WTC11 (cell line): ENCODE measurements around the gene OST4. TPM values are rescaled to one million over a fixed set of nuclear protein-coding genes. Genes with fewer than 3 reads are reported as not detected.
A peak's percentile ranks its signal among the peaks of the same experiment; 100 is the strongest.

ENCODE experiments used
- ATAC-seq: fragments of 200-7000 bp; cut with Tn5 transposase; 2 replicates; pipeline ENCODE4 v1.10.0; 2021; ENCODE audit warnings: mild to moderate bottlenecking, moderate library complexity
- CTCF ChIA-PET: fragments of 300-600 bp; sonication (Branson Sonifier 250); formaldehyde crosslinking; loops from one replicate; lab custom pipeline; 2021; ENCODE audit warnings: antibody characterized with exemption; lab: Charles Lee
- POLR2A ChIA-PET: fragments of 350-600 bp; sonication (Branson Sonifier 250); formaldehyde crosslinking; loops from one replicate; lab custom pipeline; 2021; ENCODE audit warnings: antibody characterized with exemption; lab: Charles Lee
- DNase-seq: peaks from one replicate; pipeline ENCODE4 v3.0.0; 2021; ENCODE audit warnings: low spot score
- H3K27ac Mint-ChIP-seq: 2 replicates; pipeline ENCODE4 v1.8.0; 2021; ENCODE audit warnings: mixed read lengths
- H3K27me3 Mint-ChIP-seq: 2 replicates; pipeline ENCODE4 v1.8.0; 2021; ENCODE audit warnings: low read depth, mild to moderate bottlenecking, moderate library complexity, mixed read lengths
- H3K36me3 Mint-ChIP-seq: 2 replicates; pipeline ENCODE4 v1.8.0; 2021; ENCODE audit warnings: mixed read lengths
- H3K4me1 Mint-ChIP-seq: 2 replicates; pipeline ENCODE4 v1.8.0; 2022; ENCODE audit warnings: mixed read lengths
- H3K4me3 Mint-ChIP-seq: 2 replicates; pipeline ENCODE4 v1.8.0; 2021; ENCODE audit warnings: mild to moderate bottlenecking, moderate library complexity, mixed read lengths
- H3K9me3 Mint-ChIP-seq: 2 replicates; pipeline ENCODE4 v1.8.0; 2021; ENCODE audit warnings: mixed read lengths
- ATF3 ChIP-seq: sonication (generic); formaldehyde crosslinking; conservative IDR thresholded peaks from 2 replicates; pipeline ENCODE4 v1.8.1; 2022; ENCODE audit warnings: mild to moderate bottlenecking, missing genetic modification reagents
- E2F1 ChIP-seq: sonication (generic); formaldehyde crosslinking; IDR thresholded peaks from 2 replicates; pipeline ENCODE4 v1.8.0; 2022; ENCODE audit warnings: mild to moderate bottlenecking, missing genetic modification reagents
- EMX1 ChIP-seq: fragments of 250-450 bp; sonication (Bioruptor Pico); IDR thresholded peaks from 2 replicates; pipeline ENCODE4 v1.8.0; 2021; ENCODE audit warnings: mild to moderate bottlenecking
- HMGXB4 ChIP-seq: sonication (generic); formaldehyde crosslinking; IDR thresholded peaks from 2 replicates; pipeline ENCODE4 v1.8.1; 2023; ENCODE audit warnings: mild to moderate bottlenecking, moderate library complexity, missing genetic modification reagents
- MYBL2 ChIP-seq: sonication (generic); formaldehyde crosslinking; IDR thresholded peaks from 2 replicates; pipeline ENCODE4 v1.8.1; 2023; ENCODE audit warnings: mild to moderate bottlenecking, moderate library complexity, missing genetic modification reagents
- NFYB ChIP-seq: sonication (generic); formaldehyde crosslinking; conservative IDR thresholded peaks from 2 replicates; pipeline ENCODE4 v1.8.0; 2022; ENCODE audit warnings: low read depth, missing genetic modification reagents
- NR2C2 ChIP-seq: sonication (generic); formaldehyde crosslinking; IDR thresholded peaks from 2 replicates; pipeline ENCODE4 v1.8.0; 2022; ENCODE audit warnings: mild to moderate bottlenecking, missing genetic modification reagents
- PRRX2 ChIP-seq: fragments of 250-450 bp; sonication (Bioruptor Pico); IDR thresholded peaks from 2 replicates; pipeline ENCODE4 v1.8.0; 2021; ENCODE audit warnings: mild to moderate bottlenecking
- SMAD4 ChIP-seq: sonication (generic); formaldehyde crosslinking; IDR thresholded peaks from 2 replicates; pipeline ENCODE4 v1.8.0; 2022; ENCODE audit warnings: mild to moderate bottlenecking, missing genetic modification reagents
- TEAD1 ChIP-seq: sonication (generic); formaldehyde crosslinking; IDR thresholded peaks from 2 replicates; pipeline ENCODE4 v1.8.0; 2022; ENCODE audit warnings: mild to moderate bottlenecking, missing genetic modification reagents
- ZBTB21 ChIP-seq: sonication (generic); formaldehyde crosslinking; IDR thresholded peaks from 2 replicates; pipeline ENCODE4 v1.8.1; 2023; ENCODE audit warnings: mild to moderate bottlenecking, missing genetic modification reagents, borderline replicate concordance
- ZNF232 ChIP-seq: sonication (generic); formaldehyde crosslinking; IDR thresholded peaks from 2 replicates; pipeline ENCODE4 v1.8.0; 2022; ENCODE audit warnings: mild to moderate bottlenecking, missing genetic modification reagents
- ZNF263 ChIP-seq: sonication (generic); formaldehyde crosslinking; IDR thresholded peaks from 2 replicates; pipeline ENCODE4 v1.8.1; 2022; ENCODE audit warnings: low read depth, mild to moderate bottlenecking, moderate library complexity, missing genetic modification reagents
- total RNA-seq: library from RNA; stranded (reverse); gene quantifications from 3 replicates; pipeline ENCODE4 v1.2.3, GENCODE V29; 2021
- TF ChIP-seq, protein P1 (sequence below): sonication (generic); formaldehyde crosslinking; IDR thresholded peaks from 2 replicates; pipeline ENCODE4 v1.8.1; 2023; ENCODE audit warnings: mild to moderate bottlenecking, missing genetic modification reagents, moderate library complexity
- TF ChIP-seq, protein P2 (sequence below): sonication (generic); formaldehyde crosslinking; IDR thresholded peaks from 2 replicates; pipeline ENCODE4 v1.8.0; 2023; ENCODE audit warnings: missing genetic modification reagents, mild to moderate bottlenecking, borderline replicate concordance
- TF ChIP-seq, protein P3 (sequence below): sonication (generic); formaldehyde crosslinking; IDR thresholded peaks from 2 replicates; pipeline ENCODE4 v1.8.0; 2022; ENCODE audit warnings: missing genetic modification reagents
- TF ChIP-seq, protein P4 (sequence below): sonication (generic); formaldehyde crosslinking; IDR thresholded peaks from 2 replicates; pipeline ENCODE4 v1.8.1; 2023; ENCODE audit warnings: mild to moderate bottlenecking, missing genetic modification reagents
- TF ChIP-seq, protein P5 (sequence below): sonication (generic); formaldehyde crosslinking; IDR thresholded peaks from 2 replicates; pipeline ENCODE4 v1.8.0; 2022; ENCODE audit warnings: mild to moderate bottlenecking, missing genetic modification reagents

The OST4 gene
- total RNA-seq, 1 experiment from 2014 or later: 210 TPM

GRCh38 chr2:27086724-27087593 is 15.5 kb upstream of the OST4 start, which contains the start of gene KHK (continued):
- TF ChIP-seq E2F1 (0 out of 2 replicates have a peak, but pooled peaks have one; percentile 5), SMAD4 (CRISPR knock-in tag) (no peak), MYBL2 (CRISPR knock-in tag) (no peak), HMGXB4 (CRISPR knock-in tag) (no peak), ATF3 (CRISPR knock-in tag) (no peak), PRRX2 (CRISPR knock-in tag) (no peak), ZNF263 (no peak), EMX1 (CRISPR knock-in tag) (no peak), NR2C2 (CRISPR knock-in tag) (no peak), NFYB (CRISPR knock-in tag) (no peak), ZNF232 (no peak), TEAD1 (no peak)
- TF ChIP-seq, protein P1, sequence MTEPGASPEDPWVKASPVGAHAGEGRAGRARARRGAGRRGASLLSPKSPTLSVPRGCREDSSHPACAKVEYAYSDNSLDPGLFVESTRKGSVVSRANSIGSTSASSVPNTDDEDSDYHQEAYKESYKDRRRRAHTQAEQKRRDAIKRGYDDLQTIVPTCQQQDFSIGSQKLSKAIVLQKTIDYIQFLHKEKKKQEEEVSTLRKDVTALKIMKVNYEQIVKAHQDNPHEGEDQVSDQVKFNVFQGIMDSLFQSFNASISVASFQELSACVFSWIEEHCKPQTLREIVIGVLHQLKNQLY (CRISPR knock-in tag): no peak
- TF ChIP-seq, protein P2, sequence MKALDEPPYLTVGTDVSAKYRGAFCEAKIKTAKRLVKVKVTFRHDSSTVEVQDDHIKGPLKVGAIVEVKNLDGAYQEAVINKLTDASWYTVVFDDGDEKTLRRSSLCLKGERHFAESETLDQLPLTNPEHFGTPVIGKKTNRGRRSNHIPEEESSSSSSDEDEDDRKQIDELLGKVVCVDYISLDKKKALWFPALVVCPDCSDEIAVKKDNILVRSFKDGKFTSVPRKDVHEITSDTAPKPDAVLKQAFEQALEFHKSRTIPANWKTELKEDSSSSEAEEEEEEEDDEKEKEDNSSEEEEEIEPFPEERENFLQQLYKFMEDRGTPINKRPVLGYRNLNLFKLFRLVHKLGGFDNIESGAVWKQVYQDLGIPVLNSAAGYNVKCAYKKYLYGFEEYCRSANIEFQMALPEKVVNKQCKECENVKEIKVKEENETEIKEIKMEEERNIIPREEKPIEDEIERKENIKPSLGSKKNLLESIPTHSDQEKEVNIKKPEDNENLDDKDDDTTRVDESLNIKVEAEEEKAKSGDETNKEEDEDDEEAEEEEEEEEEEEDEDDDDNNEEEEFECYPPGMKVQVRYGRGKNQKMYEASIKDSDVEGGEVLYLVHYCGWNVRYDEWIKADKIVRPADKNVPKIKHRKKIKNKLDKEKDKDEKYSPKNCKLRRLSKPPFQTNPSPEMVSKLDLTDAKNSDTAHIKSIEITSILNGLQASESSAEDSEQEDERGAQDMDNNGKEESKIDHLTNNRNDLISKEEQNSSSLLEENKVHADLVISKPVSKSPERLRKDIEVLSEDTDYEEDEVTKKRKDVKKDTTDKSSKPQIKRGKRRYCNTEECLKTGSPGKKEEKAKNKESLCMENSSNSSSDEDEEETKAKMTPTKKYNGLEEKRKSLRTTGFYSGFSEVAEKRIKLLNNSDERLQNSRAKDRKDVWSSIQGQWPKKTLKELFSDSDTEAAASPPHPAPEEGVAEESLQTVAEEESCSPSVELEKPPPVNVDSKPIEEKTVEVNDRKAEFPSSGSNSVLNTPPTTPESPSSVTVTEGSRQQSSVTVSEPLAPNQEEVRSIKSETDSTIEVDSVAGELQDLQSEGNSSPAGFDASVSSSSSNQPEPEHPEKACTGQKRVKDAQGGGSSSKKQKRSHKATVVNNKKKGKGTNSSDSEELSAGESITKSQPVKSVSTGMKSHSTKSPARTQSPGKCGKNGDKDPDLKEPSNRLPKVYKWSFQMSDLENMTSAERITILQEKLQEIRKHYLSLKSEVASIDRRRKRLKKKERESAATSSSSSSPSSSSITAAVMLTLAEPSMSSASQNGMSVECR (CRISPR knock-in tag): 0 out of 2 replicates have a peak, but pooled peaks have one; percentile 13

GRCh38 chr2:27086090-27086723 is 14.8 kb upstream of the OST4 start:
- Mint-ChIP-seq H3K27ac (no peak overlapping the region), H3K9me3 (no peaks in the 10 kb centered on the region), H3K4me3 (peak overlapping the region; percentile 70), H3K27me3 (peaks cover 23% of the 10 kb centered on the region), H3K36me3 (no peaks in the 10 kb centered on the region), H3K4me1 (peaks cover 21% of the 10 kb centered on the region)
- DNase-seq (peak; percentile 97), ATAC-seq (peak; percentile 81)
- POLR2A ChIA-PET: interaction anchor here (0.6 to 2.4 kb wide), 3 partner anchors 14 to 186 kb away, joined by 3 to 9 read pairs (median 9); partner anchors contain the start of genes AGBL5 and OST4
- CTCF ChIA-PET: interaction anchor here (0.7 to 6.4 kb wide), 25 partner anchors 7 to 217 kb away, joined by 3 to 50 read pairs (median 4); partner anchors contain the start of genes ABHD1, AGBL5, EMILIN1 and OST4
- TF ChIP-seq ZBTB21 (CRISPR knock-in tag): no peak
- TF ChIP-seq, protein P3, sequence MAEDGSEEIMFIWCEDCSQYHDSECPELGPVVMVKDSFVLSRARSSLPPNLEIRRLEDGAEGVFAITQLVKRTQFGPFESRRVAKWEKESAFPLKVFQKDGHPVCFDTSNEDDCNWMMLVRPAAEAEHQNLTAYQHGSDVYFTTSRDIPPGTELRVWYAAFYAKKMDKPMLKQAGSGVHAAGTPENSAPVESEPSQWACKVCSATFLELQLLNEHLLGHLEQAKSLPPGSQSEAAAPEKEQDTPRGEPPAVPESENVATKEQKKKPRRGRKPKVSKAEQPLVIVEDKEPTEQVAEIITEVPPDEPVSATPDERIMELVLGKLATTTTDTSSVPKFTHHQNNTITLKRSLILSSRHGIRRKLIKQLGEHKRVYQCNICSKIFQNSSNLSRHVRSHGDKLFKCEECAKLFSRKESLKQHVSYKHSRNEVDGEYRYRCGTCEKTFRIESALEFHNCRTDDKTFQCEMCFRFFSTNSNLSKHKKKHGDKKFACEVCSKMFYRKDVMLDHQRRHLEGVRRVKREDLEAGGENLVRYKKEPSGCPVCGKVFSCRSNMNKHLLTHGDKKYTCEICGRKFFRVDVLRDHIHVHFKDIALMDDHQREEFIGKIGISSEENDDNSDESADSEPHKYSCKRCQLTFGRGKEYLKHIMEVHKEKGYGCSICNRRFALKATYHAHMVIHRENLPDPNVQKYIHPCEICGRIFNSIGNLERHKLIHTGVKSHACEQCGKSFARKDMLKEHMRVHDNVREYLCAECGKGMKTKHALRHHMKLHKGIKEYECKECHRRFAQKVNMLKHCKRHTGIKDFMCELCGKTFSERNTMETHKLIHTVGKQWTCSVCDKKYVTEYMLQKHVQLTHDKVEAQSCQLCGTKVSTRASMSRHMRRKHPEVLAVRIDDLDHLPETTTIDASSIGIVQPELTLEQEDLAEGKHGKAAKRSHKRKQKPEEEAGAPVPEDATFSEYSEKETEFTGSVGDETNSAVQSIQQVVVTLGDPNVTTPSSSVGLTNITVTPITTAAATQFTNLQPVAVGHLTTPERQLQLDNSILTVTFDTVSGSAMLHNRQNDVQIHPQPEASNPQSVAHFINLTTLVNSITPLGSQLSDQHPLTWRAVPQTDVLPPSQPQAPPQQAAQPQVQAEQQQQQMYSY (CRISPR knock-in tag): no peak
- TF ChIP-seq EMX1 (CRISPR knock-in tag): 0 out of 2 replicates have a peak, but pooled peaks have one; percentile 23
- TF ChIP-seq, protein P4, sequence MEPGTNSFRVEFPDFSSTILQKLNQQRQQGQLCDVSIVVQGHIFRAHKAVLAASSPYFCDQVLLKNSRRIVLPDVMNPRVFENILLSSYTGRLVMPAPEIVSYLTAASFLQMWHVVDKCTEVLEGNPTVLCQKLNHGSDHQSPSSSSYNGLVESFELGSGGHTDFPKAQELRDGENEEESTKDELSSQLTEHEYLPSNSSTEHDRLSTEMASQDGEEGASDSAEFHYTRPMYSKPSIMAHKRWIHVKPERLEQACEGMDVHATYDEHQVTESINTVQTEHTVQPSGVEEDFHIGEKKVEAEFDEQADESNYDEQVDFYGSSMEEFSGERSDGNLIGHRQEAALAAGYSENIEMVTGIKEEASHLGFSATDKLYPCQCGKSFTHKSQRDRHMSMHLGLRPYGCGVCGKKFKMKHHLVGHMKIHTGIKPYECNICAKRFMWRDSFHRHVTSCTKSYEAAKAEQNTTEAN: 0 out of 2 replicates have a peak, but pooled peaks have one; percentile 64
- TF ChIP-seq, protein P5, sequence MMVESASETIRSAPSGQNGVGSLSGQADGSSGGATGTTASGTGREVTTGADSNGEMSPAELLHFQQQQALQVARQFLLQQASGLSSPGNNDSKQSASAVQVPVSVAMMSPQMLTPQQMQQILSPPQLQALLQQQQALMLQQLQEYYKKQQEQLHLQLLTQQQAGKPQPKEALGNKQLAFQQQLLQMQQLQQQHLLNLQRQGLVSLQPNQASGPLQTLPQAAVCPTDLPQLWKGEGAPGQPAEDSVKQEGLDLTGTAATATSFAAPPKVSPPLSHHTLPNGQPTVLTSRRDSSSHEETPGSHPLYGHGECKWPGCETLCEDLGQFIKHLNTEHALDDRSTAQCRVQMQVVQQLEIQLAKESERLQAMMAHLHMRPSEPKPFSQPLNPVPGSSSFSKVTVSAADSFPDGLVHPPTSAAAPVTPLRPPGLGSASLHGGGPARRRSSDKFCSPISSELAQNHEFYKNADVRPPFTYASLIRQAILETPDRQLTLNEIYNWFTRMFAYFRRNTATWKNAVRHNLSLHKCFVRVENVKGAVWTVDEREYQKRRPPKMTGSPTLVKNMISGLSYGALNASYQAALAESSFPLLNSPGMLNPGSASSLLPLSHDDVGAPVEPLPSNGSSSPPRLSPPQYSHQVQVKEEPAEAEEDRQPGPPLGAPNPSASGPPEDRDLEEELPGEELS (CRISPR knock-in tag): peak; percentile 93
